H9 (cell line): ENCODE results near the gene TTC13. TPM values are rescaled to one million over a fixed set of nuclear protein-coding genes. Genes with fewer than 3 reads are reported as not detected.

ENCODE experiments used
- DNase-seq: peaks from one replicate; pipeline ENCODE4 v3.0.0-alpha.2; 2017
- H2AFZ ChIP-seq: one replicate; pipeline ENCODE4 v1.6.1; 2013; ENCODE audit warnings: mild to moderate bottlenecking, low read length, control low read depth, moderate library complexity
- H2AK5ac ChIP-seq: 2 replicates; pipeline ENCODE4 v1.6.1; 2013; ENCODE audit warnings: low read length, control low read depth, mixed read lengths; ENCODE audit not compliant: insufficient read length
- H2BK120ac ChIP-seq: one replicate; pipeline ENCODE4 v1.6.1; 2013; ENCODE audit warnings: low read depth, mild to moderate bottlenecking, low read length, control low read depth, inconsistent platforms; ENCODE audit not compliant: poor library complexity, severe bottlenecking
- H2BK12ac ChIP-seq: 2 replicates; pipeline ENCODE4 v1.6.1; 2013; ENCODE audit warnings: low read length, control low read depth, mixed read lengths, low read depth; ENCODE audit not compliant: insufficient read length
- H2BK15ac ChIP-seq: 2 replicates; pipeline ENCODE4 v1.6.1; 2013; ENCODE audit warnings: low read depth, low read length, control low read depth
- H2BK20ac ChIP-seq: one replicate; pipeline ENCODE4 v1.6.1; 2013; ENCODE audit warnings: low read depth, mild to moderate bottlenecking, low read length, control low read depth, inconsistent platforms; ENCODE audit not compliant: poor library complexity, severe bottlenecking
- H2BK5ac ChIP-seq: 2 replicates; pipeline ENCODE4 v1.6.1; 2013; ENCODE audit warnings: low read length, control low read depth, mixed read lengths; ENCODE audit not compliant: insufficient read length
- H3K14ac ChIP-seq: 2 replicates; pipeline ENCODE4 v1.6.1; 2013; ENCODE audit warnings: low read length, control low read depth; ENCODE audit not compliant: insufficient read depth
- H3K18ac ChIP-seq: 2 replicates; pipeline ENCODE4 v1.6.1; 2013; ENCODE audit warnings: low read depth, mild to moderate bottlenecking, mixed read lengths, low read length, control low read depth; ENCODE audit not compliant: insufficient read length
- H3K23ac ChIP-seq: 2 replicates; pipeline ENCODE4 v1.6.1; 2013; ENCODE audit warnings: low read length, control low read depth, mixed read lengths, low read depth; ENCODE audit not compliant: insufficient read length
- H3K23me2 ChIP-seq: 2 replicates; pipeline ENCODE4 v1.6.1; 2013; ENCODE audit warnings: low read depth, mild to moderate bottlenecking, mixed read lengths, low read length, control low read depth; ENCODE audit not compliant: insufficient read length, poor library complexity, severe bottlenecking
- H3K27ac ChIP-seq: 2 replicates; pipeline ENCODE4 v1.5.1; 2013; ENCODE audit warnings: low read length, control low read depth, mixed read lengths, low read depth; ENCODE audit not compliant: insufficient read length
- H3K27me3 ChIP-seq: 2 replicates; pipeline ENCODE4 v1.6.1; 2013; ENCODE audit warnings: low read length, control low read depth, inconsistent platforms; ENCODE audit not compliant: insufficient read depth
- H3K4ac ChIP-seq: 2 replicates; pipeline ENCODE4 v1.6.1; 2013; ENCODE audit warnings: low read depth, mild to moderate bottlenecking, control low read depth, inconsistent platforms, low read length, moderate library complexity
- H3K4me1 ChIP-seq: 2 replicates; pipeline ENCODE4 v1.6.1; 2013; ENCODE audit warnings: low read length, control low read depth, inconsistent platforms; ENCODE audit not compliant: insufficient read depth
- H3K4me2 ChIP-seq: 2 replicates; pipeline ENCODE4 v1.6.1; 2013; ENCODE audit warnings: low read length, control low read depth, mixed read lengths; ENCODE audit not compliant: insufficient read length, insufficient read depth
- H3K56ac ChIP-seq: 2 replicates; pipeline ENCODE4 v1.6.1; 2013; ENCODE audit warnings: low read depth, mild to moderate bottlenecking, mixed read lengths, low read length, control low read depth; ENCODE audit not compliant: insufficient read length
- H3K79me1 ChIP-seq: 2 replicates; pipeline ENCODE4 v1.6.1; 2013; ENCODE audit warnings: low read depth, mild to moderate bottlenecking, moderate library complexity, low read length, control low read depth, inconsistent platforms; ENCODE audit not compliant: insufficient read depth, poor library complexity, severe bottlenecking
- H3K79me2 ChIP-seq: 2 replicates; pipeline ENCODE4 v1.6.1; 2013; ENCODE audit warnings: low read length, control low read depth, inconsistent platforms; ENCODE audit not compliant: insufficient read depth
- H3K9ac ChIP-seq: 2 replicates; pipeline ENCODE4 v1.6.1; 2013; ENCODE audit warnings: low read length, control low read depth, mixed read lengths; ENCODE audit not compliant: insufficient read length; ENCODE audit errors: extremely low read depth
- H3K9me3 ChIP-seq: one replicate; pipeline ENCODE4 v1.6.1; 2013; ENCODE audit warnings: low read depth, low read length, inconsistent platforms; ENCODE audit not compliant: control insufficient read depth
- H3T11ph ChIP-seq: one replicate; pipeline ENCODE4 v1.6.1; 2013; ENCODE audit warnings: mild to moderate bottlenecking, low read length, control low read depth, inconsistent platforms
- H4K20me1 ChIP-seq: one replicate; pipeline ENCODE4 v1.6.1; 2013; ENCODE audit not compliant: control insufficient read depth, insufficient read length, insufficient read depth
- H4K5ac ChIP-seq: 2 replicates; pipeline ENCODE4 v1.6.1; 2013; ENCODE audit warnings: low read depth, mild to moderate bottlenecking, mixed read lengths, low read length, control low read depth; ENCODE audit not compliant: insufficient read length
- H4K8ac ChIP-seq: replicated peaks from 2 replicates; pipeline ENCODE4 v1.6.1; 2013; ENCODE audit warnings: low read length, control low read depth, mixed read lengths, low read depth; ENCODE audit not compliant: insufficient read length
- H4K91ac ChIP-seq: 2 replicates; pipeline ENCODE4 v1.6.1; 2013; ENCODE audit warnings: low read depth, mild to moderate bottlenecking, moderate library complexity, mixed read lengths, low read length, control low read depth; ENCODE audit not compliant: insufficient read length
- H3K27ac Mint-ChIP-seq, 3 experiments: 2 replicates in 2 of 3; 3 replicates in 1 of 3; pipeline ENCODE4 v1.8.0; 2020 to 2021; ENCODE audit warnings: mixed read lengths in 3 of 3, mild to moderate bottlenecking in 1 of 3, moderate library complexity in 1 of 3
- H3K27me3 Mint-ChIP-seq: 2 replicates; pipeline ENCODE4 v1.8.0; 2021; ENCODE audit warnings: low read depth, mild to moderate bottlenecking, moderate library complexity, mixed read lengths
- H3K36me3 Mint-ChIP-seq, 3 experiments: 2 replicates in 2 of 3; 3 replicates in 1 of 3; pipeline ENCODE4 v1.8.0; 2020 to 2021; ENCODE audit warnings: low read depth in 3 of 3, mixed read lengths in 3 of 3; ENCODE audit not compliant: insufficient read depth in 1 of 3
- H3K4me1 Mint-ChIP-seq, 2 experiments: 2 replicates each; pipeline ENCODE4 v1.8.0; 2020; ENCODE audit warnings: mixed read lengths in 2 of 2
- H3K4me3 Mint-ChIP-seq, 2 experiments: 2 replicates in 1 of 2; 3 replicates in 1 of 2; pipeline ENCODE4 v1.8.0; 2020 to 2021; ENCODE audit warnings: mild to moderate bottlenecking in 2 of 2, mixed read lengths in 2 of 2, moderate library complexity in 1 of 2
- H3K9me3 Mint-ChIP-seq, 2 experiments: 2 replicates in 1 of 2; 3 replicates in 1 of 2; pipeline ENCODE4 v1.8.0; 2020; ENCODE audit warnings: mild to moderate bottlenecking in 2 of 2, mixed read lengths in 2 of 2, moderate library complexity in 1 of 2
- CTCF ChIP-seq: fragments of 200-600 bp; sonication (generic); conservative IDR thresholded peaks from 3 replicates; pipeline ENCODE4 v1.8.0; 2021; ENCODE audit warnings: antibody characterized with exemption, mild to moderate bottlenecking
- WGBS: extraction: QIAGEN DNeasy Blood & Tissue Kit; methylation state at CpG from one replicate; pipeline ENCODE4 v1.1.7; 2013; ENCODE audit warnings: missing lambda C conversion rate, low lambda C conversion rate, mixed read lengths; ENCODE audit not compliant: insufficient read length; ENCODE audit errors: extremely low coverage; 5-methylcytosine and 5-hydroxymethylcytosine counted together
- total RNA-seq: library from RNA; stranded (reverse); gene quantifications from 2 replicates; pipeline ENCODE4 v1.2.1, GENCODE V29; 2021

Gene TTC13
- total RNA-seq, 1 experiment from 2014 or later: 7.6 TPM

- H3K27me3 ChIP-seq: no peaks in the 10 kb centered on the region
- TF ChIP-seq CTCF: no peak
- no peak overlapping the region for H4K5ac ChIP-seq
- no peak overlapping the region for H2AFZ ChIP-seq
- no peaks in the 10 kb centered on the region for H3K23me2 ChIP-seq
- H4K8ac ChIP-seq: no peak overlapping the region
- Mint-ChIP-seq H3K27me3 (peaks cover 42% of the 10 kb centered on the region), H3K4me1 (no peaks in the 10 kb centered on the region), H3K36me3 (no peaks in the 10 kb centered on the region), H3K9me3 (no peaks in the 10 kb centered on the region), H3K4me3 (no peak overlapping the region), H3K27ac (no peak overlapping the region)
- H2AK5ac ChIP-seq: no peak overlapping the region
- no peak overlapping the region for H3K27ac ChIP-seq
- no peak overlapping the region for H3K9ac ChIP-seq
- H3K56ac ChIP-seq: no peak overlapping the region
- no peak overlapping the region for H3K4ac ChIP-seq
- H4K20me1 ChIP-seq: no peaks in the 10 kb centered on the region
- no peak overlapping the region for H3K4me2 ChIP-seq
- no peaks in the 10 kb centered on the region for H3K4me1 ChIP-seq
- no peak overlapping the region for H3T11ph ChIP-seq
- H4K91ac ChIP-seq: no peak overlapping the region
- no peak overlapping the region for H2BK12ac ChIP-seq
- H2BK15ac ChIP-seq: no peak overlapping the region
- no peaks in the 10 kb centered on the region for H3K79me2 ChIP-seq
- H3K79me1 ChIP-seq: no peaks in the 10 kb centered on the region
- no peak for DNase-seq
- H2BK5ac ChIP-seq: no peak overlapping the region
- H3K14ac ChIP-seq: no peak overlapping the region
- no peak overlapping the region for H2BK120ac ChIP-seq
- H3K18ac ChIP-seq: no peak overlapping the region
- no peaks in the 10 kb centered on the region for H3K9me3 ChIP-seq
- H3K23ac ChIP-seq: no peak overlapping the region
- no CpG with 5 or more reads among the region's 5 CpGs for WGBS
- H2BK20ac ChIP-seq: no peak overlapping the region
Measured at GRCh38 chr1:230966358-230966873, 12.2 kb downstream of the TTC13 start.
